Measurements from ENCODE around the gene CHRNB1.
"Not testable (repeated sequence)": the region's sequence is repeated elsewhere in the genome, so short reads cannot be mapped to it uniquely, and the experiment has no call there.

DNA sequence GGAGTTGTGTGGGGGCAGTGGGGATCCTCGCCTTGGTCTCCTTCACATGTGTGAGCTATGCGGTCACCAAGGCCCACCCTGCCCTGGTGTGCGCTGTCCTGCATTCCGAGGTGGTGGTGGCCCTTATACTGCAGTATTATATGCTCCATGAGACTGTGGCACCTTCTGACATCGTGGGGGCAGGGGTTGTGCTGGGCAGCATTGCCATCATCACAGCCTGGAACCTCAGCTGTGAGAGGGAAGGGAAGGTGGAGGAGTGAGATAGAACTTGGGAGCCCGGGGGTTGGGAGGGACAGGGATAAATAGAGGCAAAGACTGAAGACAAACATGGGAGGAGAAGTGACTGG lies 37.9 kb downstream of the CHRNB1 start:
- TF ChIP-seq, protein P1, sequence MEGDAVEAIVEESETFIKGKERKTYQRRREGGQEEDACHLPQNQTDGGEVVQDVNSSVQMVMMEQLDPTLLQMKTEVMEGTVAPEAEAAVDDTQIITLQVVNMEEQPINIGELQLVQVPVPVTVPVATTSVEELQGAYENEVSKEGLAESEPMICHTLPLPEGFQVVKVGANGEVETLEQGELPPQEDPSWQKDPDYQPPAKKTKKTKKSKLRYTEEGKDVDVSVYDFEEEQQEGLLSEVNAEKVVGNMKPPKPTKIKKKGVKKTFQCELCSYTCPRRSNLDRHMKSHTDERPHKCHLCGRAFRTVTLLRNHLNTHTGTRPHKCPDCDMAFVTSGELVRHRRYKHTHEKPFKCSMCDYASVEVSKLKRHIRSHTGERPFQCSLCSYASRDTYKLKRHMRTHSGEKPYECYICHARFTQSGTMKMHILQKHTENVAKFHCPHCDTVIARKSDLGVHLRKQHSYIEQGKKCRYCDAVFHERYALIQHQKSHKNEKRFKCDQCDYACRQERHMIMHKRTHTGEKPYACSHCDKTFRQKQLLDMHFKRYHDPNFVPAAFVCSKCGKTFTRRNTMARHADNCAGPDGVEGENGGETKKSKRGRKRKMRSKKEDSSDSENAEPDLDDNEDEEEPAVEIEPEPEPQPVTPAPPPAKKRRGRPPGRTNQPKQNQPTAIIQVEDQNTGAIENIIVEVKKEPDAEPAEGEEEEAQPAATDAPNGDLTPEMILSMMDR (IDR thresholded peaks at IDR 0.05) = not testable (repeated sequence)
- not testable (repeated sequence) for TF ChIP-seq POLR2AphosphoS5, POLR2A (IDR thresholded peaks at IDR 0.05)
